GM12878 (cell line): ENCODE results near the gene SURF2. TPM values are rescaled to one million over a fixed set of nuclear protein-coding genes. Genes with fewer than 3 reads are reported as not detected.
A peak's percentile ranks its signal among the peaks of the same experiment; 100 is the strongest.

Experiments
- ATAC-seq: fragments of 200-7000 bp; cut with Tn5 transposase; 3 replicates; pipeline ENCODE4 v1.9.1; 2020; ENCODE audit warnings: mild to moderate bottlenecking, moderate library complexity
- BruUV-seq: library from RNA; stranded (reverse); fragments of 400-500 nt; replicated peaks from 2 replicates; lab custom pipeline; 2021; lab: Mats Ljungman, UMichigan
- CTCF ChIA-PET: fragments of 300-600 bp; sonication (Branson Sonifier 250); formaldehyde crosslinking; extraction: SDS; loops from one replicate; lab custom pipeline; 2021; ENCODE audit warnings: inconsistent platforms; lab: Yijun Ruan, JAX
- POLR2A ChIA-PET: fragments of 350-600 bp; formaldehyde crosslinking; extraction: SDS; loops from one replicate; lab custom pipeline; 2021; ENCODE audit warnings: inconsistent platforms; lab: Charles Lee
- RAD21 ChIA-PET: fragments of 300-600 bp; sonication (Branson Sonifier 250); formaldehyde crosslinking; loops from one replicate; lab custom pipeline; 2023; ENCODE audit warnings: antibody characterized with exemption; ENCODE audit not compliant: unreplicated experiment; lab: Charles Lee
- SMC1A ChIA-PET: fragments of 300-600 bp; sonication (Branson Sonifier 250); formaldehyde crosslinking; loops from one replicate; lab custom pipeline; 2023; ENCODE audit not compliant: unreplicated experiment, uncharacterized antibody; lab: Charles Lee
- DNase-seq: peaks from one replicate; pipeline ENCODE4 v3.0.0-alpha.2; 2011; ENCODE audit warnings: low read depth, low spot score
- FAIRE-seq: peaks from 3 replicates; lab custom pipeline; 2011; peaks lifted over from hg19 to GRCh38; lab: Jason Lieb, UNC
- H2AFZ ChIP-seq: 2 replicates; pipeline ENCODE4 v1.6.0; 2011; ENCODE audit warnings: low read depth, low read length, control low read depth; ENCODE audit not compliant: control insufficient read depth
- H3K27ac ChIP-seq: 2 replicates; pipeline ENCODE4 v1.5.1; 2011; ENCODE audit warnings: control low read depth; ENCODE audit not compliant: control insufficient read depth, insufficient read depth
- H3K27me3 ChIP-seq, 2 experiments: replicated peaks in 1 of 2; 2 replicates each; pipeline versions ENCODE4 v1.6.0 to v1.6.1; 2011; ENCODE audit warnings: low read length in 1 of 2; ENCODE audit not compliant: control insufficient read depth in 2 of 2, insufficient read depth in 2 of 2
- H3K36me3 ChIP-seq, 2 experiments: 2 replicates each; pipeline ENCODE4 v1.5.1; 2011; ENCODE audit warnings: low read length in 1 of 2; ENCODE audit not compliant: control insufficient read depth in 2 of 2, insufficient read depth in 2 of 2
- H3K4me1 ChIP-seq: 2 replicates; pipeline ENCODE4 v1.6.1; 2011; ENCODE audit warnings: mild to moderate bottlenecking, low read length, moderate library complexity, mixed read lengths; ENCODE audit not compliant: control insufficient read depth, insufficient read depth
- H3K4me2 ChIP-seq: 2 replicates; pipeline ENCODE4 v1.6.0; 2011; ENCODE audit warnings: control low read depth; ENCODE audit not compliant: control insufficient read depth, insufficient read depth
- H3K4me3 ChIP-seq: fragments of 200-600 bp; sonication (generic); 2 replicates; pipeline ENCODE4 v1.5.1; 2016
- H3K79me2 ChIP-seq: 2 replicates; pipeline ENCODE4 v1.6.0; 2011; ENCODE audit warnings: low read length; ENCODE audit not compliant: control insufficient read depth, insufficient read depth
- H3K9ac ChIP-seq: 2 replicates; pipeline ENCODE4 v1.8.0; 2011; ENCODE audit warnings: low read length, control low read depth, mixed read lengths; ENCODE audit not compliant: control insufficient read depth, insufficient read depth
- H3K9me3 ChIP-seq: replicated peaks from 3 replicates; pipeline ENCODE4 v1.5.1; 2011; ENCODE audit warnings: mild to moderate bottlenecking, low read length; ENCODE audit not compliant: control insufficient read depth, insufficient read depth
- H4K20me1 ChIP-seq: 2 replicates; pipeline ENCODE4 v1.6.0; 2011; ENCODE audit not compliant: control insufficient read depth, insufficient read depth
- BCL3 ChIP-seq: IDR thresholded peaks from 2 replicates; pipeline ENCODE4 v1.6.1; 2011; ENCODE audit warnings: borderline replicate concordance, low read depth, mild to moderate bottlenecking, moderate library complexity, low read length; ENCODE audit not compliant: insufficient read depth, poor library complexity, severe bottlenecking
- CBFB ChIP-seq: IDR thresholded peaks from 2 replicates; pipeline ENCODE4 v1.6.1; 2016; ENCODE audit warnings: antibody characterized with exemption, low read depth
- KAT2A ChIP-seq: conservative IDR thresholded peaks from 2 replicates; pipeline ENCODE4 v1.6.1; 2011; ENCODE audit warnings: low read depth, low read length; ENCODE audit not compliant: control insufficient read depth
- SP1 ChIP-seq: IDR thresholded peaks from one replicate; pipeline ENCODE4 v1.6.1; 2011; ENCODE audit warnings: low read depth, low read length
- ZBED1 ChIP-seq: IDR thresholded peaks from 2 replicates; pipeline ENCODE4 v1.6.1; 2016; ENCODE audit warnings: borderline replicate concordance
- WGBS: methylation state at CpG from one replicate; pipeline ENCODE4 v1.1.6; 2016; ENCODE audit warnings: low lambda C conversion rate; ENCODE audit not compliant: insufficient replicate concordance, insufficient coverage; ENCODE audit errors: missing lambda C conversion rate; 5-methylcytosine and 5-hydroxymethylcytosine counted together
- in situ Hi-C: fragments of 300-500 bp; cut with MboI; formaldehyde crosslinking; loops from 9 replicates; pipeline ENCODE4 v1.14.3; 2018; ENCODE audit warnings: mixed read lengths
- intact Hi-C: fragments of 100-400 bp; cut with micrococcal nuclease; formaldehyde crosslinking; loops from one replicate; pipeline ENCODE4 v1.14.2; 2022; ENCODE audit not compliant: unreplicated experiment
- polyA plus RNA-seq, 11 experiments: library from polyadenylated mRNA; depleted of rRNA in 4 of 11; unstranded in 6 of 11; stranded (reverse) in 5 of 11; fragments of >200 nt; fragmentation: Nextera tagmentation in 4 of 11; fragmentation: Illumina TruSeq in 1 of 11; extraction: Ambion mirVana in 4 of 11; extraction: Trizol in 1 of 11; gene quantifications; 1 replicate in 1 of 11; 2 replicates in 10 of 11; pipeline versions ENCODE4 v1.2.1 to v1.2.3, GENCODE V29; 2011 to 2016; ENCODE audit warnings: inconsistent platforms in 2 of 11, missing spikeins in 2 of 11, low read depth in 1 of 11
- total RNA-seq, 4 experiments: library from RNA; depleted of rRNA in 3 of 4; stranded (reverse); fragments of >200 nt in 3 of 4; fragmentation: Illumina TruSeq in 1 of 4; extraction: Trizol in 1 of 4; gene quantifications; 2 replicates each; pipeline versions ENCODE4 v1.2.1 to v1.2.3, GENCODE V29; 2013 to 2021

SURF2 gene
- total and polyA plus RNA-seq, 10 of the 15 experiments (the other 5 are each of a cell fraction or from before 2014, with no cell fraction given) = 4.0 to 41.7 (median 20.8) TPM

DNA sequence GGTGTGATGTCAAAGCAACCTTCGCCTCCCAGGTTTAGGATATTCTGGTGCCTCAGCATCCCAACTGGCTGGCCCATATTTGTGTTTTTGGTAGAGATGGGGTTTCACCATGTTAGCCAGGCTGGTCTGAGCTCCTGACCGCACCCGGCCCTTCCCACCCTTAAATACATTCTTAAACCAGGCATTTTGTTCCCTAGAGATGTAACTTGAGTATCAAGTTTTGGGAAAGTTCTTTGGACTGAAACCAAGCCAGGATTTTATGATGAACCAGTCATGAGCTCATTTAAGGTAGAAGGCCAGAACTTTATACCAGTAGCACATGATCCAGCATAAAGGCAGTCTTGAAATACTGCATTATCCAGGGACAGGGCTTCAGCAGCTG, 4.8 kb upstream of the SURF2 start:
- BruUV-seq = no TSS peak
- SMC1A ChIA-PET = no interaction called here
- peaks cover 7% of the 10 kb centered on the region; the same call in 1 of the 2 replicates for H3K4me1 ChIP-seq
- no peaks in the 10 kb centered on the region for H3K27me3 ChIP-seq
- DNase-seq (no peak), FAIRE-seq (no peak), ATAC-seq (no peak)
- RAD21 ChIA-PET = no interaction called here
- no peaks in the 10 kb centered on the region; the same call in 1 of the 2 replicates for H4K20me1 ChIP-seq
- H3K36me3 ChIP-seq = peaks cover 22 to 43% of the 10 kb centered on the region in 2 experiments
- peak; percentile 39; the same call in 1 of the 2 replicates for TF ChIP-seq CBFB
- TF ChIP-seq BCL3 = no peak
- 0 out of 2 replicates have a peak, but pooled peaks have one; percentile 16 for TF ChIP-seq ZBED1
- TF ChIP-seq KAT2A = no peak
- TF ChIP-seq SP1 = no peak
- H3K4me3 ChIP-seq = no peak overlapping the region
- H3K79me2 ChIP-seq = peaks cover 48% of the 10 kb centered on the region
- no peak overlapping the region for H3K9ac ChIP-seq
- CTCF ChIA-PET = interaction anchor here (1.6 to 1.8 kb wide), 3 partner anchors 14 to 135 kb away, joined by 3 to 4 read pairs (median 3); no protein-coding TSS in a partner anchor
- H2AFZ ChIP-seq = no peak overlapping the region
- 100% methylated on average over 3 of the region's 3 CpGs for WGBS
- H3K27ac ChIP-seq = no peak overlapping the region
- intact Hi-C loops = no loop called here
- H3K9me3 ChIP-seq = no peaks in the 10 kb centered on the region
- in situ Hi-C loops = no loop called here
- POLR2A ChIA-PET = interaction anchor here (0.7 to 0.9 kb wide), 2 partner anchors 19 to 112 kb away, joined by 3 to 4 read pairs; no protein-coding TSS in a partner anchor
- no peak overlapping the region for H3K4me2 ChIP-seq
